Measurements from ENCODE around the gene TSPAN31.

Gene TSPAN31

GRCh38 chr12:57736741-57737466 lies 7.9 kb upstream of the TSPAN31 start:
- no peak for FAIRE-seq

GRCh38 chr12:57737467-57738460 lies 7.1 kb upstream of the TSPAN31 start:
- FAIRE-seq, result no peak

- no peak for FAIRE-seq
Observed at GRCh38 chr12:57738661-57739237, 6.1 kb upstream of the TSPAN31 start, which contains the start of gene AGAP2. TSS of gene AGAP2 (minus strand) at chr12:57738742. CDS start at chr12:57738246, 496 bp downstream.

- FAIRE-seq, result no peak
Observed at GRCh38 chr12:57739387-57739786, 5.5 kb upstream of the TSPAN31 start.

GRCh38 chr12:57739914-57740538 lies 4.8 kb upstream of the TSPAN31 start:
- FAIRE-seq, result no peak

GRCh38 chr12:57740656-57741412 lies 4.0 kb upstream of the TSPAN31 start:
- FAIRE-seq, result no peak

GRCh38 chr12:57741413-57741789 lies 3.4 kb upstream of the TSPAN31 start:
- FAIRE-seq, result no peak

GRCh38 chr12:57741844-57742738 lies 2.7 kb upstream of the TSPAN31 start:
- no peak for FAIRE-seq

- FAIRE-seq, result no peak
Observed at GRCh38 chr12:57743769-57744168, 1.1 kb upstream of the TSPAN31 start.

- no peak for FAIRE-seq
Observed at GRCh38 chr12:57744194-57744776, 554 bp upstream of the TSPAN31 start.

GRCh38 chr12:57745485-57745881 lies 644 bp downstream of the TSPAN31 start:
- no peak for FAIRE-seq

- FAIRE-seq, result no peak
Observed at GRCh38 chr12:57746025-57746424, 1.2 kb downstream of the TSPAN31 start.

- FAIRE-seq, result no peak
Observed at GRCh38 chr12:57749061-57749460, 4.2 kb downstream of the TSPAN31 start.

GRCh38 chr12:57750561-57751431 lies 6.0 kb downstream of the TSPAN31 start:
- no peak for FAIRE-seq

GRCh38 chr12:57751432-57751787 lies 6.6 kb downstream of the TSPAN31 start:
- FAIRE-seq, result no peak

GRCh38 chr12:57751788-57752667 lies 7.2 kb downstream of the TSPAN31 start, which contains the start of gene CDK4:
TSS of gene CDK4 (minus strand) at chr12:57752310. CDS start at chr12:57751717, 593 bp downstream.
- FAIRE-seq, result no peak

- no peak for FAIRE-seq
Observed at GRCh38 chr12:57752668-57753000, 7.8 kb downstream of the TSPAN31 start.

GRCh38 chr12:57753756-57754337 lies 9.0 kb downstream of the TSPAN31 start:
- FAIRE-seq, result no peak
